ENCODE data around the gene JDP2. TPM values are rescaled to one million over a fixed set of nuclear protein-coding genes. Genes with fewer than 3 reads are reported as not detected.
A peak's percentile ranks its signal among the peaks of the same experiment; 100 is the strongest.
"Not testable (repeated sequence)": the region's sequence is repeated elsewhere in the genome, so short reads cannot be mapped to it uniquely, and the experiment has no call there.

The JDP2 gene
- 49.0 TPM for polyA plus RNA-seq (2013, experiment 1 of 2)
- 48.4 TPM for polyA plus RNA-seq (2013, experiment 2 of 2)

GRCh38 chr14:75427482-75428229 lies at the start of gene JDP2:
TSS of gene JDP2 (plus strand) at chr14:75428022. CDS start at chr14:75437921, 9,899 bp downstream.
- Histone ChIP-seq H3K27ac (ENCODE audit: low read depth, low read length, severe bottlenecking) (peak within 1 kb of the TSS; percentile 72), H3K9me3 (ENCODE audit: control insufficient read depth, low read length) (peaks cover 5% of the 10 kb centered on the region)

GRCh38 chr14:75379246-75379929 lies 48.4 kb upstream of the JDP2 start:
- H3K9me3 ChIP-seq (ENCODE audit: control insufficient read depth, low read length) = no peaks in the 10 kb centered on the region
- H3K4me3 ChIP-seq (ENCODE audit: extremely low read depth, insufficient read depth, low read length, poor library complexity, severe bottlenecking) = no peak overlapping the region
- H3K27ac ChIP-seq (ENCODE audit: low read depth, low read length, severe bottlenecking) = no peak overlapping the region
- 94 to 96% methylated on average over 2 to 4 of the region's 4 CpGs for WGBS, 2 experiments (ENCODE audit: insufficient coverage in 2 of 2)
- H3K36me3 ChIP-seq (ENCODE audit: control insufficient read depth, insufficient read depth, low read length) = no peaks in the 10 kb centered on the region
- no peaks in the 10 kb centered on the region for H3K4me1 ChIP-seq (ENCODE audit: control insufficient read depth, insufficient read depth, low read length, poor library complexity, severe bottlenecking)

More at GRCh38 chr14:75427482-75428229, at the start of gene JDP2:
- WGBS, 2 experiments (ENCODE audit: insufficient coverage in 2 of 2) = 1% methylated on average over 51 to 75 of the region's 93 CpGs
- peaks cover 14% of the 10 kb centered on the region for H3K36me3 ChIP-seq (ENCODE audit: control insufficient read depth, insufficient read depth, low read length)
- H3K4me3 ChIP-seq (ENCODE audit: extremely low read depth, insufficient read depth, low read length, poor library complexity, severe bottlenecking) = peak within 1 kb of the TSS; percentile 82
- H3K4me1 ChIP-seq (ENCODE audit: control insufficient read depth, insufficient read depth, low read length, poor library complexity, severe bottlenecking) = peaks cover 22% of the 10 kb centered on the region

- Histone ChIP-seq H3K4me1 (ENCODE audit: control insufficient read depth, insufficient read depth, low read length, poor library complexity, severe bottlenecking) (no peaks in the 10 kb centered on the region), H3K36me3 (ENCODE audit: control insufficient read depth, insufficient read depth, low read length) (no peaks in the 10 kb centered on the region), H3K9me3 (ENCODE audit: control insufficient read depth, low read length) (no peaks in the 10 kb centered on the region), H3K4me3 (ENCODE audit: extremely low read depth, insufficient read depth, low read length, poor library complexity, severe bottlenecking) (no peak overlapping the region), H3K27ac (ENCODE audit: low read depth, low read length, severe bottlenecking) (no peak overlapping the region)
- no CpG with 5 or more reads among the region's 1 CpG for WGBS, 2 experiments (ENCODE audit: insufficient coverage in 2 of 2)
These were observed 47.9 kb upstream of the JDP2 start for GRCh38 chr14:75379930-75380270.

- H3K36me3 ChIP-seq (ENCODE audit: control insufficient read depth, insufficient read depth, low read length) = no peaks in the 10 kb centered on the region
- H3K9me3 ChIP-seq (ENCODE audit: control insufficient read depth, low read length) = no peaks in the 10 kb centered on the region
- no peaks in the 10 kb centered on the region for H3K4me1 ChIP-seq (ENCODE audit: control insufficient read depth, insufficient read depth, low read length, poor library complexity, severe bottlenecking)
- no CpG with 5 or more reads among the region's 2 CpGs for WGBS, 2 experiments (ENCODE audit: insufficient coverage in 2 of 2)
- no peak overlapping the region for H3K27ac ChIP-seq (ENCODE audit: low read depth, low read length, severe bottlenecking)
- H3K4me3 ChIP-seq (ENCODE audit: extremely low read depth, insufficient read depth, low read length, poor library complexity, severe bottlenecking) = no peak overlapping the region
These were observed 47.2 kb upstream of the JDP2 start for GRCh38 chr14:75380656-75381055.

GRCh38 chr14:75381642-75382041 lies 46.2 kb upstream of the JDP2 start:
- Histone ChIP-seq H3K36me3 (ENCODE audit: control insufficient read depth, insufficient read depth, low read length) (no peaks in the 10 kb centered on the region), H3K27ac (ENCODE audit: low read depth, low read length, severe bottlenecking) (no peak overlapping the region), H3K4me1 (ENCODE audit: control insufficient read depth, insufficient read depth, low read length, poor library complexity, severe bottlenecking) (no peaks in the 10 kb centered on the region), H3K9me3 (ENCODE audit: control insufficient read depth, low read length) (no peaks in the 10 kb centered on the region), H3K4me3 (ENCODE audit: extremely low read depth, insufficient read depth, low read length, poor library complexity, severe bottlenecking) (no peak overlapping the region)

GRCh38 chr14:75383219-75383618 lies 44.6 kb upstream of the JDP2 start:
- not testable (repeated sequence) for H3K27ac ChIP-seq (ENCODE audit: low read depth, low read length, severe bottlenecking); H3K36me3 ChIP-seq (ENCODE audit: control insufficient read depth, insufficient read depth, low read length); H3K9me3 ChIP-seq (ENCODE audit: control insufficient read depth, low read length); H3K4me3 ChIP-seq (ENCODE audit: extremely low read depth, insufficient read depth, low read length, poor library complexity, severe bottlenecking); H3K4me1 ChIP-seq (ENCODE audit: control insufficient read depth, insufficient read depth, low read length, poor library complexity, severe bottlenecking)
- 92 to 95% methylated on average over 7 of the region's 9 CpGs for WGBS, 2 experiments (ENCODE audit: insufficient coverage in 2 of 2)

GRCh38 chr14:75383721-75384120 lies 44.1 kb upstream of the JDP2 start:
- H3K27ac ChIP-seq (ENCODE audit: low read depth, low read length, severe bottlenecking) = no peak overlapping the region
- no peaks in the 10 kb centered on the region for H3K9me3 ChIP-seq (ENCODE audit: control insufficient read depth, low read length)
- H3K36me3 ChIP-seq (ENCODE audit: control insufficient read depth, insufficient read depth, low read length) = no peaks in the 10 kb centered on the region
- H3K4me3 ChIP-seq (ENCODE audit: extremely low read depth, insufficient read depth, low read length, poor library complexity, severe bottlenecking) = no peak overlapping the region
- WGBS, 2 experiments (ENCODE audit: insufficient coverage in 2 of 2) = 100% methylated on average over 1 of the region's 1 CpG; no CpG with 5 or more reads in 1 of the 2 experiments
- no peaks in the 10 kb centered on the region for H3K4me1 ChIP-seq (ENCODE audit: control insufficient read depth, insufficient read depth, low read length, poor library complexity, severe bottlenecking)

- Histone ChIP-seq H3K27ac (ENCODE audit: low read depth, low read length, severe bottlenecking) (no peak overlapping the region), H3K4me3 (ENCODE audit: extremely low read depth, insufficient read depth, low read length, poor library complexity, severe bottlenecking) (no peak overlapping the region), H3K9me3 (ENCODE audit: control insufficient read depth, low read length) (no peaks in the 10 kb centered on the region), H3K4me1 (ENCODE audit: control insufficient read depth, insufficient read depth, low read length, poor library complexity, severe bottlenecking) (no peaks in the 10 kb centered on the region), H3K36me3 (ENCODE audit: control insufficient read depth, insufficient read depth, low read length) (no peaks in the 10 kb centered on the region)
- WGBS, 2 experiments (ENCODE audit: insufficient coverage in 2 of 2) = 96 to 100% methylated on average over 2 of the region's 3 CpGs
These were observed 38.1 kb upstream of the JDP2 start for GRCh38 chr14:75389679-75390078.

GRCh38 chr14:75390183-75390582 lies 37.6 kb upstream of the JDP2 start:
- Histone ChIP-seq H3K4me1 (ENCODE audit: control insufficient read depth, insufficient read depth, low read length, poor library complexity, severe bottlenecking) (no peaks in the 10 kb centered on the region), H3K27ac (ENCODE audit: low read depth, low read length, severe bottlenecking) (no peak overlapping the region), H3K36me3 (ENCODE audit: control insufficient read depth, insufficient read depth, low read length) (no peaks in the 10 kb centered on the region), H3K4me3 (ENCODE audit: extremely low read depth, insufficient read depth, low read length, poor library complexity, severe bottlenecking) (no peak overlapping the region), H3K9me3 (ENCODE audit: control insufficient read depth, low read length) (no peaks in the 10 kb centered on the region)
- WGBS, 2 experiments (ENCODE audit: insufficient coverage in 2 of 2) = no CpG with 5 or more reads among the region's 3 CpGs

GRCh38 chr14:75391953-75392352 lies 35.9 kb upstream of the JDP2 start:
- WGBS, 2 experiments (ENCODE audit: insufficient coverage in 2 of 2) = 87 to 88% methylated on average over 3 to 5 of the region's 7 CpGs
- Histone ChIP-seq H3K4me3 (ENCODE audit: extremely low read depth, insufficient read depth, low read length, poor library complexity, severe bottlenecking) (no peak overlapping the region), H3K4me1 (ENCODE audit: control insufficient read depth, insufficient read depth, low read length, poor library complexity, severe bottlenecking) (no peaks in the 10 kb centered on the region), H3K9me3 (ENCODE audit: control insufficient read depth, low read length) (no peaks in the 10 kb centered on the region), H3K36me3 (ENCODE audit: control insufficient read depth, insufficient read depth, low read length) (no peaks in the 10 kb centered on the region), H3K27ac (ENCODE audit: low read depth, low read length, severe bottlenecking) (no peak overlapping the region)
